ENCODE measurements around the gene LRRC74B. TPM values are rescaled to one million over a fixed set of nuclear protein-coding genes. Genes with fewer than 3 reads are reported as not detected.

Gene LRRC74B
- total and polyA plus RNA-seq, 2 experiments from 2014 or later: 0.20 to 0.52 TPM

DNA sequence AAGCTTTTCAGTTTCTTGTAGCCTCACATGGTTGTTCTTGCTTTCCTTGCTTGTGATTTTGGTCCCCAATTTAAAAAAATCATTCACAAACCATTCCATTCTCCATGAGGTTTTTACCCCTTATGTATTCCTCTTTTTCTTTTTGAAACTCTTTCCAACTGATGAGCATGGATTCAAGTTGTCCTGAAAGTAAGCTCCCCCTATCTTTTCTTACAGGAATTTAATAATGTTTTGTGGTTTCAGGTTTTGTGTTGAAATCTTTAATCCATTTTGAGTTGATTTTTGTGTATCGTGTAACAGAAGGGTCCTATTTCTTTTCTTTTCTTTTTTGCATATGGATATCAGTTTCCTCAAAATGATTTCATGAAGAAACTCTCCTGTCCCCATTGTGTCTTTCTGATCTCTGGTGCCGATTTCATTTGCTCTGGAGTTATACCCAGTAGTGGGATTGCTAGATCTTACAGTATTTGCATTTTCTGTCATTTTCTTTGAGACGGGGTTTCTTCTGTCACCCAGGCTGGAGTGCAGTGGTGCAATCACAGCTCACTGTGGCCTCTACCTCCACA lies 58.5 kb downstream of the LRRC74B start:
- Histone ChIP-seq H3K9me2 (replicated peaks; ENCODE audit: insufficient read depth) (no peaks in the 10 kb centered on the region), H2AFZ (no peak overlapping the region), H3K27ac (no peak overlapping the region), H3K4me1 (ENCODE audit: insufficient read depth) (no peaks in the 10 kb centered on the region), H3K4me2 (peak overlapping the region; percentile 69), H3K4me3 (no peak overlapping the region), H3K9me3 (ENCODE audit: low read depth) (no peaks in the 10 kb centered on the region), H3K79me2 (no peaks in the 10 kb centered on the region), H4K20me1 (ENCODE audit: insufficient read depth, poor library complexity, severe bottlenecking) (no peaks in the 10 kb centered on the region), H3K27me3 (no peaks in the 10 kb centered on the region), H3K36me3 (replicated peaks; ENCODE audit: insufficient read depth, low read depth) (no peaks in the 10 kb centered on the region)
- DNase-seq (ENCODE audit: low spot score): no peak
- TF ChIP-seq, protein P1, sequence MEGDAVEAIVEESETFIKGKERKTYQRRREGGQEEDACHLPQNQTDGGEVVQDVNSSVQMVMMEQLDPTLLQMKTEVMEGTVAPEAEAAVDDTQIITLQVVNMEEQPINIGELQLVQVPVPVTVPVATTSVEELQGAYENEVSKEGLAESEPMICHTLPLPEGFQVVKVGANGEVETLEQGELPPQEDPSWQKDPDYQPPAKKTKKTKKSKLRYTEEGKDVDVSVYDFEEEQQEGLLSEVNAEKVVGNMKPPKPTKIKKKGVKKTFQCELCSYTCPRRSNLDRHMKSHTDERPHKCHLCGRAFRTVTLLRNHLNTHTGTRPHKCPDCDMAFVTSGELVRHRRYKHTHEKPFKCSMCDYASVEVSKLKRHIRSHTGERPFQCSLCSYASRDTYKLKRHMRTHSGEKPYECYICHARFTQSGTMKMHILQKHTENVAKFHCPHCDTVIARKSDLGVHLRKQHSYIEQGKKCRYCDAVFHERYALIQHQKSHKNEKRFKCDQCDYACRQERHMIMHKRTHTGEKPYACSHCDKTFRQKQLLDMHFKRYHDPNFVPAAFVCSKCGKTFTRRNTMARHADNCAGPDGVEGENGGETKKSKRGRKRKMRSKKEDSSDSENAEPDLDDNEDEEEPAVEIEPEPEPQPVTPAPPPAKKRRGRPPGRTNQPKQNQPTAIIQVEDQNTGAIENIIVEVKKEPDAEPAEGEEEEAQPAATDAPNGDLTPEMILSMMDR (IDR thresholded peaks at IDR 0.05; ENCODE audit: poor library complexity): peak; percentile 10
- no peak for TF ChIP-seq EZH2phosphoT487 (IDR thresholded peaks at IDR 0.05; ENCODE audit: low read depth, severe bottlenecking, unreplicated experiment)
- WGBS (ENCODE audit: low lambda C conversion rate, missing lambda C conversion rate): 90% methylated on average over 3 of the region's 3 CpGs

DNA sequence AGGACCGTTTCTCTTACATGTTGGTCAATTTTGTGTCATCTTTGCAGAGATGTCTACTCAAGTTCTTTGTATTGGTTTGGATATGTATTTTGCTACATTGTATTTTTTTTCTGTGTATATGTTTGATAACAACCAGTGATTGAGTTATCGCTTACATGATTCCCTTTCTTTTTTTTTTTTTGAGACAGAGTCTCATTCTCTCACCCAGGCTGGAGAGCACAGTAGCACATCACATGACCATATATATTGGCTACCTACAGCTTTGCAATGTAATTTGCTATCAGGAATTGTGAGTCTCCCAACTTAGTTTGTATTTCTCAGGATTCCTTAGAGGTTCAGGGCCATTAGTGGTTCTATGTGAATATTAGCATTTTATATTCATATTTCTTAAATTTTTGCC lies 59.5 kb downstream of the LRRC74B start:
- H3K27me3 ChIP-seq: no peaks in the 10 kb centered on the region
- H3K36me3 ChIP-seq (replicated peaks; ENCODE audit: insufficient read depth, low read depth): no peaks in the 10 kb centered on the region
- TF ChIP-seq EZH2 (IDR thresholded peaks at IDR 0.05; ENCODE audit: borderline replicate concordance) (no peak), EZH2phosphoT487 (IDR thresholded peaks at IDR 0.05; ENCODE audit: low read depth, severe bottlenecking, unreplicated experiment) (no peak)
- TF ChIP-seq, protein P1 (IDR thresholded peaks at IDR 0.05; ENCODE audit: poor library complexity): no peak
- no peak overlapping the region for H3K27ac ChIP-seq
- no peak overlapping the region for H2AFZ ChIP-seq
- H3K4me2 ChIP-seq: peak overlapping the region; percentile 7
- no peak overlapping the region for H3K4me3 ChIP-seq
- H3K4me1 ChIP-seq (ENCODE audit: insufficient read depth): no peaks in the 10 kb centered on the region
- H3K79me2 ChIP-seq: no peaks in the 10 kb centered on the region
- no peak for DNase-seq (ENCODE audit: low spot score)
- no peaks in the 10 kb centered on the region for H3K9me3 ChIP-seq (ENCODE audit: low read depth)
- no peaks in the 10 kb centered on the region for H4K20me1 ChIP-seq (ENCODE audit: insufficient read depth, poor library complexity, severe bottlenecking)
- H3K9me2 ChIP-seq (replicated peaks; ENCODE audit: insufficient read depth): no peaks in the 10 kb centered on the region
- 100% methylated on average over 2 of the region's 2 CpGs for WGBS (ENCODE audit: low lambda C conversion rate, missing lambda C conversion rate)

DNA sequence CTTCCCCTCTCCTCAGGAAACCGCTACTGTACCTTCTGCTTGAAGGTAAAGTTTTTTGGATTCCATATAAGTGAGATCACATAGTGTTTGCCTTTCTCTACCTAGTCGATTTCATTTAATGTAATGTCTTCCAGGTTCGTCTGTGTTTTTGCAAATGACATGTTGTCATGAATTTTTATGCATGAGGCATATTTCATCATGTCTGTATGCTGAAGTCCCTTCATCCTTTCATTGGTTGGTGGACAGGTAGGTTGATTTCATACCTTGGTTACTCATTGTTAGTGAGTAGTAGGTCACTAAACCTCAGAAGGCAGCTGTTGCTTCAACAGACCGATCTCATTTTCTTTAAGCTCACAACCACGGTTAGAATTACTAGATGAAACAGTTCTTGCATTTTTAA lies 60.3 kb downstream of the LRRC74B start:
- Histone ChIP-seq H3K9me2 (replicated peaks; ENCODE audit: insufficient read depth) (no peaks in the 10 kb centered on the region), H3K4me3 (no peak overlapping the region), H3K27ac (no peak overlapping the region), H3K4me1 (ENCODE audit: insufficient read depth) (no peaks in the 10 kb centered on the region), H3K36me3 (replicated peaks; ENCODE audit: insufficient read depth, low read depth) (no peaks in the 10 kb centered on the region), H3K9me3 (ENCODE audit: low read depth) (no peaks in the 10 kb centered on the region), H3K4me2 (no peak overlapping the region), H2AFZ (no peak overlapping the region), H4K20me1 (ENCODE audit: insufficient read depth, poor library complexity, severe bottlenecking) (no peaks in the 10 kb centered on the region), H3K79me2 (no peaks in the 10 kb centered on the region), H3K27me3 (no peaks in the 10 kb centered on the region)
- DNase-seq (ENCODE audit: low spot score): no peak
- TF ChIP-seq EZH2phosphoT487 (IDR thresholded peaks at IDR 0.05; ENCODE audit: low read depth, severe bottlenecking, unreplicated experiment) (no peak), EZH2 (IDR thresholded peaks at IDR 0.05; ENCODE audit: borderline replicate concordance) (no peak)
- TF ChIP-seq, protein P1 (IDR thresholded peaks at IDR 0.05; ENCODE audit: poor library complexity): no peak
- 72% methylated on average over 5 of the region's 5 CpGs for WGBS (ENCODE audit: low lambda C conversion rate, missing lambda C conversion rate)

Data from hepatocyte (in vitro differentiated cells).